Large intestine (tissue), 3 donors: ENCODE measurements around the gene TM4SF18. TPM values are rescaled to one million over a fixed set of nuclear protein-coding genes. Genes with fewer than 3 reads are reported as not detected.
"Not testable (repeated sequence)": the region's sequence is repeated elsewhere in the genome, so short reads cannot be mapped to it uniquely, and the experiment has no call there.

Source experiments
- DNase-seq, 2 donors: peaks; one replicate each; pipeline versions ENCODE4 v3.0.0 to v3.0.0-alpha.2; 2013
- H3K27ac ChIP-seq: one replicate; pipeline ENCODE4 v1.5.1; 2013; ENCODE audit warnings: low read length
- H3K27me3 ChIP-seq: 2 replicates; pipeline ENCODE4 v1.6.1; 2013; ENCODE audit warnings: low read length; ENCODE audit not compliant: control insufficient read depth, insufficient read depth
- H3K36me3 ChIP-seq: 2 replicates; pipeline ENCODE4 v1.6.1; 2013; ENCODE audit warnings: low read length; ENCODE audit not compliant: control insufficient read depth, insufficient read depth
- H3K4me1 ChIP-seq: one replicate; pipeline ENCODE4 v1.6.1; 2013; ENCODE audit warnings: low read length; ENCODE audit not compliant: control insufficient read depth, insufficient read depth
- H3K4me3 ChIP-seq: one replicate; pipeline ENCODE4 v1.5.1; 2013; ENCODE audit warnings: low read length
- H3K9me3 ChIP-seq: one replicate; pipeline ENCODE4 v1.6.1; 2013; ENCODE audit warnings: mild to moderate bottlenecking, low read depth, low read length, moderate library complexity; ENCODE audit not compliant: control insufficient read depth
- WGBS: methylation state at CpG from one replicate; pipeline ENCODE4 v1.1.5; 2013; ENCODE audit warnings: low lambda C conversion rate; ENCODE audit not compliant: insufficient coverage; 5-methylcytosine and 5-hydroxymethylcytosine counted together
- polyA plus RNA-seq: library from polyadenylated mRNA; unstranded; fragments of 120-200 nt; gene quantifications from one replicate; pipeline ENCODE4 v1.2.1, GENCODE V29; 2013

The TM4SF18 gene
- polyA plus RNA-seq, 1 donor, result 6.6 TPM

GRCh38 chr3:149343951-149344350 is 10.5 kb upstream of the TM4SF18 start:
- no CpG with 5 or more reads among the region's 4 CpGs for WGBS
- no peak for DNase-seq
- Histone ChIP-seq H3K36me3 (no peaks in the 10 kb centered on the region), H3K9me3 (no peaks in the 10 kb centered on the region), H3K4me3 (no peak overlapping the region), H3K27me3 (no peaks in the 10 kb centered on the region), H3K4me1 (peaks cover 6% of the 10 kb centered on the region), H3K27ac (no peak overlapping the region)

DNA sequence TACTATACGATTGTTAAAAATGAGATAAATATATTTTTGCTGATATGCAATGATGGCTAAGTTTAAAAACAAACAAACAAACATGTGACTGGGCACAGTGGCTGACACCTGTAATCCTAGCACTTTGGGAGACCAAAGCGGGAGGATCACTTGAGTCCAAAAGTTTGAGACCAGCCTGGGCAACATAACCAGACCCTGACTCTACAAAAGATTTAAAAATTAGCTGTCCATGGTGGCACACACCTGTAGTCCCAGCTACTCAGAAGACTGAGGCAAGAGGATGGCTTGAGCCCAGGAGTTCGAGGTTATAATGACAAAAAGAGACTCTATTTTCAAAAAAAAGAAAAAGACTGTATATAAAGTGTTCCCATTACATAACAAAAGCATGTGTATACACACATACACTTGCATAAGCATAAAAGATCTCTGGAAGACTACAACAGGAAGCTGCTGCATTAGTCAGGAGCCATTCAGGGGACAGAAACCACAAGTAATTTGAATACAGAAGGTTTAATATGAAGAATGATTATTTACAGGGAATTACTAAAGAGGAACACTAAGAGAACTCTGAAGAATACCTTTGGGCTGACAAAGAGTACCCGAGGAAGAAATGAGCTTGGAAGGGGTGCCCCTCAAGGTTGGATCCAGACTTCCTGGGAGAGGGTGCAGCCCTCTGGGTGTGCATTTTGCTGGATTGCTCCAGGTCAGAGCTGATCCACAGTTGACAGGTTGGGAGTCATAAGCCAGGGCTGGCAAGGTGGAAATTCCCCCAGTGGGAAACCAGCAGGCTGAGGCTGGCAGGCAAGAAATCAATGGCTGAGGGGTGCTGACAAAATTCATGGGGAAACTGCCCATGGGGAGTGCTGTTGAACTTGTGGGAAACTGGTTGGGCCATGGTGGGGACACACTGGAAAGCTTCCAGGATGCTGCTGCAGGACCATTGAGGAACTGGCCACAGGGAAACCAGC is 9.3 kb upstream of the TM4SF18 start:
- Histone ChIP-seq H3K4me1 (peaks cover 6% of the 10 kb centered on the region), H3K4me3 (no peak overlapping the region), H3K36me3 (no peaks in the 10 kb centered on the region), H3K9me3 (no peaks in the 10 kb centered on the region), H3K27ac (no peak overlapping the region), H3K27me3 (no peaks in the 10 kb centered on the region)
- no peak for DNase-seq
- WGBS, result no CpG with 5 or more reads among the region's 4 CpGs

DNA sequence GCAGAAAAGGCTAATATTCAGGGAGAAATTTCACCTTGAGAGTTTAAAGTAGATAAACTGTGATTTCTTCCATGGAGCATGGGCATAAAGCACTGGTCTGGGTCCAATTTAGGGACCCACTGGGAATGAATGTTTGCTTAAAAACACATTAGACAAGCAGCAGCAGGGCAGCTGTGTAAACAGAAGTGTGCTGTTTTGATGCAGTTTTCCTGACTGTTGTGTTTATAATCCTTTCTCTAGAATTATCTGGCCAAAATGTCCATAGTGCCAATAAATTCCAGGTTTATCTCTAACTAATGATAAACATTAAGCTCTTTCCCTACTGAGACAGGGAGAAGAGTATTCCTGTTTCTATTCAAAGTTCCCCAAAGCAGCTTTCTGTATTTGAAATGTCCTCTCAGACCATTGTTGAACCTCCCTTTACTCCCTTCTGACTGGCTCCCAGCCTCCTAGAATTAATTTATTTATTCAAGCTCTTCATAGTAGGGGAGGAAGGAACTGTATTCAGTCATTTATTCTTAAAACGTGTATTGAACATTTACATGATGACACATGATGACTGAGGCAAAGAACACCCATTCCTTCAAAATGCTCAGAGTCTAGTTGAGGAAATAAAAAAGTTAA is 7.0 kb upstream of the TM4SF18 start:
- peaks cover 6% of the 10 kb centered on the region for H3K4me1 ChIP-seq
- H3K9me3 ChIP-seq, result no peaks in the 10 kb centered on the region
- 67% methylated on average over 1 of the region's 1 CpG for WGBS
- H3K27ac ChIP-seq, result peak overlapping the region; percentile 19
- no peak for DNase-seq
- H3K36me3 ChIP-seq, result no peaks in the 10 kb centered on the region
- H3K4me3 ChIP-seq, result no peak overlapping the region
- no peaks in the 10 kb centered on the region for H3K27me3 ChIP-seq

- Histone ChIP-seq H3K9me3 (no peaks in the 10 kb centered on the region), H3K27me3 (no peaks in the 10 kb centered on the region), H3K4me3 (no peak overlapping the region), H3K4me1 (peaks cover 6% of the 10 kb centered on the region), H3K27ac (peak overlapping the region; percentile 19), H3K36me3 (no peaks in the 10 kb centered on the region)
- peak; percentile 36 to 52 for DNase-seq
- 48% methylated on average over 3 of the region's 5 CpGs for WGBS
Observed at GRCh38 chr3:149339931-149340309, 6.5 kb upstream of the TM4SF18 start.

DNA sequence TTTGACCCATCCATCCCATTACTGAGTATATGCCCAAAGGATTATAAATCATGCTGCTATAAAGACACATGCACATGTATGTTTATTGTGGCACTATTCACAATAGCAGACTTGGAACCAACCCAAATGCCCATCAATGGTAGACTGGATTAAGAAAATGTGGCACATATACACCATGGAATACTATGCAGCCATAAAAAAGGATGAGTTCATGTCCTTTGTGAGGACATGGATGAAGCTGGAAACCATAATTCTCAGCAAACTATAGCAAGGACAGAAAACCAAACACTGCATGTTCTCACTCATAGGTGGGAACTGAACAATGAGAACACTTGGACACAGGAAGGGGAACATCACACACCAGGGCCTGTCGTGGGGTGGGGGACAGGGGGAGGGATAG is 4.0 kb upstream of the TM4SF18 start:
- not testable (repeated sequence) for H3K9me3 ChIP-seq, H3K27ac ChIP-seq, DNase-seq, H3K36me3 ChIP-seq, H3K4me1 ChIP-seq, H3K4me3 ChIP-seq, H3K27me3 ChIP-seq
- no CpG with 5 or more reads among the region's 1 CpG for WGBS

- Histone ChIP-seq H3K9me3 (no peaks in the 10 kb centered on the region), H3K36me3 (no peaks in the 10 kb centered on the region), H3K27ac (no peak overlapping the region), H3K27me3 (no peaks in the 10 kb centered on the region), H3K4me3 (no peak overlapping the region), H3K4me1 (peaks cover 6% of the 10 kb centered on the region)
- DNase-seq, result no peak
Observed at GRCh38 chr3:149336925-149337324, 3.5 kb upstream of the TM4SF18 start.

GRCh38 chr3:149332771-149333170 is 665 bp downstream of the TM4SF18 start:
- no peaks in the 10 kb centered on the region for H3K4me1 ChIP-seq
- no peak for DNase-seq
- no peaks in the 10 kb centered on the region for H3K9me3 ChIP-seq
- H3K4me3 ChIP-seq, result no peak overlapping the region
- no peak overlapping the region for H3K27ac ChIP-seq
- no peaks in the 10 kb centered on the region for H3K27me3 ChIP-seq
- H3K36me3 ChIP-seq, result no peaks in the 10 kb centered on the region

DNA sequence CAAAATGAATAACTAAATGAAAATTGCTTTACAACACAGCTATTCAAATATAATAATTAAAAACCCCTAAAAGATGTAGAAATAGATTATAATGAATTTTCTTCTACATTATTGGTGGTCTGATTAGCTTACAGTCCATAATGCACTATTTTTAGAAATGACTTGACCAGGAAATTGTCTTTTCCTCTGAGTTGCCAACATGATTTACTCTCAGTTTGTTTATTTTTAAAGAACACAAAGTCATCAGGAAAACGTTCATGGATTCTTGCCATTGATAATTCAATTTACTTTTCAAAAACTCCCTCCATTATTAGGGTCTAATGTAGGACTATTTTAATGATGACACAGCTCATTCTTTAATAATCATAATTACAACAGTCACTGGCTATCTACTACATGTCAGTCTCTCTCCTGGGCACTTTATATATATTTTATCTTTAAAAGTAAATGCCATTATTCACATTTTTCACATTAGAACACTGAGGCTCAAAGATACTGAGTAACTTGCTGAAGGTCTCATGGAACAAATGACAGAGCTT is 1.1 kb downstream of the TM4SF18 start:
- Histone ChIP-seq H3K4me1 (no peaks in the 10 kb centered on the region), H3K36me3 (no peaks in the 10 kb centered on the region), H3K4me3 (no peak overlapping the region), H3K27ac (no peak overlapping the region), H3K27me3 (no peaks in the 10 kb centered on the region), H3K9me3 (no peaks in the 10 kb centered on the region)
- DNase-seq, result no peak
- WGBS, result 10% methylated on average over 1 of the region's 1 CpG

GRCh38 chr3:149331396-149331795 is 2.0 kb downstream of the TM4SF18 start:
- no peak for DNase-seq
- H3K4me1 ChIP-seq, result no peaks in the 10 kb centered on the region
- H3K27me3 ChIP-seq, result no peaks in the 10 kb centered on the region
- 95% methylated on average over 2 of the region's 2 CpGs for WGBS
- H3K27ac ChIP-seq, result no peak overlapping the region
- H3K4me3 ChIP-seq, result no peak overlapping the region
- H3K9me3 ChIP-seq, result no peaks in the 10 kb centered on the region
- H3K36me3 ChIP-seq, result no peaks in the 10 kb centered on the region

DNA sequence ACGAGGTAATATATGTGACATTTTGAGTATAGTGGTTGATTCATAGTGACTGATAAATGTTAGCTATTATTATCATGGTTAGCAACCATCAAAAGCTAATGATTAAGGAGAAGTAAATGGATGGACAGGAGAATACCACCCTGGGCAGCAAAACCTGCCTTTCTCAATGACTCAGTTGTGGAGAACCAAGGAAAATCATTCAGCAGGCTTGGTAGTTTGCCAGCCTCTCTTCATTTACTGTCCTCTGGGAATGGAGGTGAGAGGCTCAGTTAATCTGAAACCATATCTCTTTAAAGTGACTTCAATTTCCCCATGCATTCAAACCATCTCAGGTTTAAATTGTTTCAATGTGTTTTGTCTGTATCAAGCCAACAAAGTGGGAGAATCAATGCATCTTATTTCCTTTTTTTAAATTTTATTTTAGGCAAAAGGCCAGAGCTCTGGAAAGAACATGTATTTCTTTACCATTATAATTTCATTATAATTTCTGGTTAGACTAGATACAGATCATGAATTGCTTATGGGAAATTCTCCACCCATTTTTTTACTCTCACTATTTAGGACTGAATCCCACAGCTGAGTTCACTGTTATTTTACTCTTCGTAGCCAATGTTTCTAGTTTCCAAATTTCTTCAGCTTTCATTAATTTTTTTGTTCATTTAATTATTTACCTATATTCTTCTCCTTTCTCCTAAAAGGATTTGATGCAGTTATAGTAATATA is 2.7 kb downstream of the TM4SF18 start:
- H3K4me1 ChIP-seq, result no peaks in the 10 kb centered on the region
- no peak for DNase-seq
- H3K9me3 ChIP-seq, result no peaks in the 10 kb centered on the region
- H3K27ac ChIP-seq, result no peak overlapping the region
- H3K4me3 ChIP-seq, result no peak overlapping the region
- 100% methylated on average over 1 of the region's 2 CpGs for WGBS
- no peaks in the 10 kb centered on the region for H3K27me3 ChIP-seq
- H3K36me3 ChIP-seq, result no peaks in the 10 kb centered on the region
